GM12878 (cell line): Measurements from ENCODE around the gene TEX2. TPM values are rescaled to one million over a fixed set of nuclear protein-coding genes. Genes with fewer than 3 reads are reported as not detected.

Experiments
- CHD1 ChIP-seq: IDR thresholded peaks from 2 replicates; pipeline ENCODE4 v1.6.1; 2012; ENCODE audit warnings: low read depth, low read length, improper control_type of control experiment
- CHD2 ChIP-seq: IDR thresholded peaks from 2 replicates; pipeline ENCODE4 v1.6.1; 2011; ENCODE audit warnings: low read depth, low read length, improper control_type of control experiment, borderline replicate concordance
- EGR1 ChIP-seq, 2 experiments: IDR thresholded peaks; 1 replicate in 1 of 2; 2 replicates in 1 of 2; pipeline ENCODE4 v1.6.1; 2011 to 2012; ENCODE audit warnings: low read depth in 2 of 2, low read length in 2 of 2, borderline replicate concordance in 1 of 2, mild to moderate bottlenecking in 1 of 2, moderate library complexity in 1 of 2
- HDAC2 ChIP-seq: fragments of 200-600 bp; sonication (generic); IDR thresholded peaks from 2 replicates; pipeline ENCODE4 v1.6.1; 2017
- HDGF ChIP-seq: fragments of 450-650 bp; IDR thresholded peaks from 2 replicates; pipeline ENCODE4 v1.6.1; 2016; ENCODE audit warnings: antibody characterized with exemption
- IKZF1 ChIP-seq: fragments of 450-650 bp; conservative IDR thresholded peaks from 2 replicates; pipeline ENCODE4 v1.6.1; 2017; ENCODE audit warnings: antibody characterized with exemption, mild to moderate bottlenecking
- IRF4 ChIP-seq: IDR thresholded peaks from 2 replicates; pipeline ENCODE4 v1.6.1; 2011; ENCODE audit warnings: low read depth, low read length
- JUND ChIP-seq: IDR thresholded peaks from 2 replicates; pipeline ENCODE4 v1.6.1; 2012; ENCODE audit warnings: low read depth, mild to moderate bottlenecking, low read length, improper control_type of control experiment, moderate library complexity
- MXI1 ChIP-seq: fragments of 150-350 bp; IDR thresholded peaks from 2 replicates; pipeline ENCODE4 v1.6.1; 2011; ENCODE audit warnings: low read depth, mild to moderate bottlenecking, inconsistent platforms, low read length, improper control_type of control experiment
- MYB ChIP-seq: fragments of 150-350 bp; IDR thresholded peaks from 2 replicates; pipeline ENCODE4 v1.6.1; 2014; ENCODE audit warnings: mild to moderate bottlenecking, low read depth, low read length, borderline replicate concordance
- RCOR1 ChIP-seq: conservative IDR thresholded peaks from 2 replicates; pipeline ENCODE4 v1.6.1; 2012; ENCODE audit warnings: low read depth, low read length, improper control_type of control experiment
- RELA ChIP-seq: fragments of 450-650 bp; IDR thresholded peaks from 2 replicates; pipeline ENCODE4 v1.8.0; 2014; ENCODE audit warnings: borderline replicate concordance; ENCODE audit not compliant: partially characterized antibody
- SMARCA5 ChIP-seq: fragments of 450-650 bp; IDR thresholded peaks from 2 replicates; pipeline ENCODE4 v1.6.1; 2017; ENCODE audit warnings: mild to moderate bottlenecking
- SMC3 ChIP-seq: IDR thresholded peaks from 2 replicates; pipeline ENCODE4 v1.6.1; 2011; ENCODE audit warnings: low read length, improper control_type of control experiment, borderline replicate concordance
- SUZ12 ChIP-seq: fragments of 200-600 bp; sonication (generic); IDR thresholded peaks from one replicate; pipeline ENCODE4 v1.6.1; 2018; ENCODE audit warnings: antibody characterized with exemption, mild to moderate bottlenecking; ENCODE audit not compliant: unreplicated experiment
- TARDBP ChIP-seq: IDR thresholded peaks from 2 replicates; pipeline ENCODE4 v1.6.1; 2016; ENCODE audit warnings: borderline replicate concordance
- polyA plus RNA-seq, 11 experiments: library from polyadenylated mRNA; depleted of rRNA in 4 of 11; unstranded in 6 of 11; stranded (reverse) in 5 of 11; fragments of >200 nt; fragmentation: Nextera tagmentation in 4 of 11; fragmentation: Illumina TruSeq in 1 of 11; extraction: Ambion mirVana in 4 of 11; extraction: Trizol in 1 of 11; gene quantifications; 1 replicate in 1 of 11; 2 replicates in 10 of 11; pipeline versions ENCODE4 v1.2.1 to v1.2.3, GENCODE V29; 2011 to 2016; ENCODE audit warnings: inconsistent platforms in 2 of 11, missing spikeins in 2 of 11, low read depth in 1 of 11
- total RNA-seq, 4 experiments: library from RNA; depleted of rRNA in 3 of 4; stranded (reverse); fragments of >200 nt in 3 of 4; fragmentation: Illumina TruSeq in 1 of 4; extraction: Trizol in 1 of 4; gene quantifications; 2 replicates each; pipeline versions ENCODE4 v1.2.1 to v1.2.3, GENCODE V29; 2013 to 2021
- TF ChIP-seq, protein P1 (sequence below): fragments of 450-650 bp; formaldehyde crosslinking; IDR thresholded peaks from 2 replicates; pipeline ENCODE4 v1.4.0; 2020; ENCODE audit warnings: mild to moderate bottlenecking, moderate library complexity
- TF ChIP-seq, protein P2 (sequence below): IDR thresholded peaks from 2 replicates; pipeline ENCODE4 v1.6.1; 2011; ENCODE audit warnings: borderline replicate concordance, low read depth, mild to moderate bottlenecking, moderate library complexity, mixed read lengths, low read length; ENCODE audit not compliant: insufficient read depth; ENCODE audit errors: extremely low read length
- TF ChIP-seq, protein P3 (sequence below): fragments of 450-650 bp; IDR thresholded peaks from 2 replicates; pipeline ENCODE4 v1.6.1; 2018; ENCODE audit warnings: mild to moderate bottlenecking, low read depth, moderate library complexity; ENCODE audit not compliant: partially characterized antibody
- TF ChIP-seq, protein P4 (sequence below), 3 experiments: IDR thresholded peaks in 2 of 3; conservative IDR thresholded peaks in 1 of 3; 2 replicates each; pipeline ENCODE4 v1.5.1; 2011; ENCODE audit warnings: low read depth in 3 of 3, low read length in 3 of 3, mild to moderate bottlenecking in 3 of 3, control low read depth in 2 of 3, moderate library complexity in 2 of 3, inconsistent platforms in 1 of 3, mixed read lengths in 1 of 3; ENCODE audit not compliant: control insufficient read depth in 2 of 3, insufficient read depth in 1 of 3; ENCODE audit errors: extremely low read depth in 1 of 3

Gene TEX2
- total and polyA plus RNA-seq, 10 of the 15 experiments (the other 5 are each of a cell fraction or from before 2014, with no cell fraction given): 3.8 to 19.9 (median 15.8) TPM

DNA sequence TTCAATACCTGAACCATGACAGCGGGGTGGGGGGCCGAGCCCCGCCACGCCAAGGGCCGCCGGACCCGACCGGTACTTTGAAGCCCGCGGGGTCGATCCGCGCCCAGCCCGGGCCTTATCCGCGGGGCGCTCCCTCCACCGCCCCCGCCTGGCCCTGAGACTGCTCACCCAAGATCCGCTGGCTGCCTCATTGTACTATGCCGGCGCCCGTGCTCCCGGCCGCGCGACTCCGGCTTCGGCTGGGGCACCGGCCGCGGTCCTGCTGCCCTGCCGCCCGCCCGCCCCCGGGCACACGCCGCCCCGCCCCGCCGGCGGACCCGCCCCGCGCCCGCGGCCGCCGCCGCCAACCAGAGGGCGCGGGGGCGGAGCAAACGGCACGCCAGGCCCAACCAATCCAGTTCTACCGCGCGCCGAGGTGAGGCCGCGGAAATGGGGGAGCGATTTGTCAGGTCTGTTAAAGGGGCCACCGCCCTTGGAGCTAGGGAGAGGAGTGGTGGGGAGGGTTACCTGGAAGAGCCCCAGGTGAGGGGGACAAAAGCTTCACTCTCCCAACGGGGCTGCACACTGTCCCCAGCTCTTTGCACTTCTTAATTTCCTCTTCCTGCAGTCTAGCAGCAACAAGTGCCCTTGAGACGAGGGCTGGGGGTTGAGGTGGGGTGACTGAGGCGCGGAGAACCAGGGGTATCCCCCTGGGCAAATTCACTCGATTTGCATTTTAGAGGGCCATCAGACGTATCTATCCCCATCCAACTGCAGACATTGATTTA is at the start of gene TEX2 (continued):
- TF ChIP-seq, protein P1, sequence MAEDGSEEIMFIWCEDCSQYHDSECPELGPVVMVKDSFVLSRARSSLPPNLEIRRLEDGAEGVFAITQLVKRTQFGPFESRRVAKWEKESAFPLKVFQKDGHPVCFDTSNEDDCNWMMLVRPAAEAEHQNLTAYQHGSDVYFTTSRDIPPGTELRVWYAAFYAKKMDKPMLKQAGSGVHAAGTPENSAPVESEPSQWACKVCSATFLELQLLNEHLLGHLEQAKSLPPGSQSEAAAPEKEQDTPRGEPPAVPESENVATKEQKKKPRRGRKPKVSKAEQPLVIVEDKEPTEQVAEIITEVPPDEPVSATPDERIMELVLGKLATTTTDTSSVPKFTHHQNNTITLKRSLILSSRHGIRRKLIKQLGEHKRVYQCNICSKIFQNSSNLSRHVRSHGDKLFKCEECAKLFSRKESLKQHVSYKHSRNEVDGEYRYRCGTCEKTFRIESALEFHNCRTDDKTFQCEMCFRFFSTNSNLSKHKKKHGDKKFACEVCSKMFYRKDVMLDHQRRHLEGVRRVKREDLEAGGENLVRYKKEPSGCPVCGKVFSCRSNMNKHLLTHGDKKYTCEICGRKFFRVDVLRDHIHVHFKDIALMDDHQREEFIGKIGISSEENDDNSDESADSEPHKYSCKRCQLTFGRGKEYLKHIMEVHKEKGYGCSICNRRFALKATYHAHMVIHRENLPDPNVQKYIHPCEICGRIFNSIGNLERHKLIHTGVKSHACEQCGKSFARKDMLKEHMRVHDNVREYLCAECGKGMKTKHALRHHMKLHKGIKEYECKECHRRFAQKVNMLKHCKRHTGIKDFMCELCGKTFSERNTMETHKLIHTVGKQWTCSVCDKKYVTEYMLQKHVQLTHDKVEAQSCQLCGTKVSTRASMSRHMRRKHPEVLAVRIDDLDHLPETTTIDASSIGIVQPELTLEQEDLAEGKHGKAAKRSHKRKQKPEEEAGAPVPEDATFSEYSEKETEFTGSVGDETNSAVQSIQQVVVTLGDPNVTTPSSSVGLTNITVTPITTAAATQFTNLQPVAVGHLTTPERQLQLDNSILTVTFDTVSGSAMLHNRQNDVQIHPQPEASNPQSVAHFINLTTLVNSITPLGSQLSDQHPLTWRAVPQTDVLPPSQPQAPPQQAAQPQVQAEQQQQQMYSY (CRISPR knock-in tag): no peak
- TF ChIP-seq MXI1 (no peak), TARDBP (0 out of 2 replicates have a peak, but pooled peaks have one; percentile 66), CHD2 (no peak; the same call in 1 of the 2 replicates), EGR1 (IDR thresholded peaks at IDR 0.05; ENCODE audit: borderline replicate concordance in 1 of 2, low read depth in 2 of 2, low read length in 2 of 2) (peak in 1 of 2 experiments; percentile 65; a peak in 2 of 3 replicates), JUND (no peak), RCOR1 (no peak), HDAC2 (no peak), SMARCA5 (no peak), RELA (peak; percentile 73), CHD1 (no peak), HDGF (no peak), SMC3 (no peak), IKZF1 (peak; percentile 57; the same call in 1 of the 2 replicates), MYB (no peak), SUZ12 (no peak), IRF4 (0 out of 2 replicates have a peak, but pooled peaks have one; percentile 35)
- TF ChIP-seq, protein P2, sequence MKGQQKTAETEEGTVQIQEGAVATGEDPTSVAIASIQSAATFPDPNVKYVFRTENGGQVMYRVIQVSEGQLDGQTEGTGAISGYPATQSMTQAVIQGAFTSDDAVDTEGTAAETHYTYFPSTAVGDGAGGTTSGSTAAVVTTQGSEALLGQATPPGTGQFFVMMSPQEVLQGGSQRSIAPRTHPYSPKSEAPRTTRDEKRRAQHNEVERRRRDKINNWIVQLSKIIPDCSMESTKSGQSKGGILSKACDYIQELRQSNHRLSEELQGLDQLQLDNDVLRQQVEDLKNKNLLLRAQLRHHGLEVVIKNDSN: no peak
- TF ChIP-seq, protein P3, sequence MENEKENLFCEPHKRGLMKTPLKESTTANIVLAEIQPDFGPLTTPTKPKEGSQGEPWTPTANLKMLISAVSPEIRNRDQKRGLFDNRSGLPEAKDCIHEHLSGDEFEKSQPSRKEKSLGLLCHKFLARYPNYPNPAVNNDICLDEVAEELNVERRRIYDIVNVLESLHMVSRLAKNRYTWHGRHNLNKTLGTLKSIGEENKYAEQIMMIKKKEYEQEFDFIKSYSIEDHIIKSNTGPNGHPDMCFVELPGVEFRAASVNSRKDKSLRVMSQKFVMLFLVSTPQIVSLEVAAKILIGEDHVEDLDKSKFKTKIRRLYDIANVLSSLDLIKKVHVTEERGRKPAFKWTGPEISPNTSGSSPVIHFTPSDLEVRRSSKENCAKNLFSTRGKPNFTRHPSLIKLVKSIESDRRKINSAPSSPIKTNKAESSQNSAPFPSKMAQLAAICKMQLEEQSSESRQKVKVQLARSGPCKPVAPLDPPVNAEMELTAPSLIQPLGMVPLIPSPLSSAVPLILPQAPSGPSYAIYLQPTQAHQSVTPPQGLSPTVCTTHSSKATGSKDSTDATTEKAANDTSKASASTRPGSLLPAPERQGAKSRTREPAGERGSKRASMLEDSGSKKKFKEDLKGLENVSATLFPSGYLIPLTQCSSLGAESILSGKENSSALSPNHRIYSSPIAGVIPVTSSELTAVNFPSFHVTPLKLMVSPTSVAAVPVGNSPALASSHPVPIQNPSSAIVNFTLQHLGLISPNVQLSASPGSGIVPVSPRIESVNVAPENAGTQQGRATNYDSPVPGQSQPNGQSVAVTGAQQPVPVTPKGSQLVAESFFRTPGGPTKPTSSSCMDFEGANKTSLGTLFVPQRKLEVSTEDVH: peak; percentile 44
- TF ChIP-seq, protein P4, sequence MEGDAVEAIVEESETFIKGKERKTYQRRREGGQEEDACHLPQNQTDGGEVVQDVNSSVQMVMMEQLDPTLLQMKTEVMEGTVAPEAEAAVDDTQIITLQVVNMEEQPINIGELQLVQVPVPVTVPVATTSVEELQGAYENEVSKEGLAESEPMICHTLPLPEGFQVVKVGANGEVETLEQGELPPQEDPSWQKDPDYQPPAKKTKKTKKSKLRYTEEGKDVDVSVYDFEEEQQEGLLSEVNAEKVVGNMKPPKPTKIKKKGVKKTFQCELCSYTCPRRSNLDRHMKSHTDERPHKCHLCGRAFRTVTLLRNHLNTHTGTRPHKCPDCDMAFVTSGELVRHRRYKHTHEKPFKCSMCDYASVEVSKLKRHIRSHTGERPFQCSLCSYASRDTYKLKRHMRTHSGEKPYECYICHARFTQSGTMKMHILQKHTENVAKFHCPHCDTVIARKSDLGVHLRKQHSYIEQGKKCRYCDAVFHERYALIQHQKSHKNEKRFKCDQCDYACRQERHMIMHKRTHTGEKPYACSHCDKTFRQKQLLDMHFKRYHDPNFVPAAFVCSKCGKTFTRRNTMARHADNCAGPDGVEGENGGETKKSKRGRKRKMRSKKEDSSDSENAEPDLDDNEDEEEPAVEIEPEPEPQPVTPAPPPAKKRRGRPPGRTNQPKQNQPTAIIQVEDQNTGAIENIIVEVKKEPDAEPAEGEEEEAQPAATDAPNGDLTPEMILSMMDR (IDR thresholded peaks at IDR 0.05 in 2 of 3, conservative IDR thresholded peaks at IDR 0.05 in 1 of 3; ENCODE audit: control insufficient read depth in 2 of 3, extremely low read depth in 1 of 3, insufficient read depth in 1 of 3, low read depth in 3 of 3, low read length in 3 of 3): no peak
